ENCODE results near the gene FTMT. TPM values are rescaled to one million over a fixed set of nuclear protein-coding genes. Genes with fewer than 3 reads are reported as not detected.

The FTMT gene
- total RNA-seq, 1 experiment from 2014 or later: not detected

GRCh38 chr5:121897341-121897740, 45.7 kb downstream of the FTMT start:
- in situ Hi-C loops (cut with HindIII; ENCODE audit: low pct_unique_long_range_greater_than_20kb, low sequenced_read_pairs): no loop called here
- no peak for DNase-seq (ENCODE audit: low read depth)

GRCh38 chr5:121899346-121899745, 47.7 kb downstream of the FTMT start:
- no peak for DNase-seq (ENCODE audit: low read depth)
- in situ Hi-C loops (cut with HindIII; ENCODE audit: low pct_unique_long_range_greater_than_20kb, low sequenced_read_pairs): no loop called here

Other genes starting within 250 kb of the FTMT start
- 7.6 and 12.9 TPM in 2 replicates for gene SRFBP1, start 110.1 kb downstream of the FTMT start, total RNA-seq (2014; rRNA removed; shearing (Covaris generic); ENCODE audit: low replicate concordance)
- gene LOX, start 226.4 kb downstream of the FTMT start, total RNA-seq (2014; rRNA removed; shearing (Covaris generic); ENCODE audit: low replicate concordance): 49.6 and 60.5 TPM in 2 replicates

All from Caki2 (cell line).